Stomach (tissue), 9 donors: ENCODE data around the gene SGPP1. TPM values are rescaled to one million over a fixed set of nuclear protein-coding genes. Genes with fewer than 3 reads are reported as not detected.

ENCODE experiments used
- DNase-seq, 2 donors: peaks; one replicate each; pipeline versions ENCODE4 v3.0.0 to v3.0.0-alpha.2; 2013 to 2019
- H3K27ac ChIP-seq, 5 donors: fragments of 200-600 bp in 4 of 5; sonication (generic) in 4 of 5; one replicate each; pipeline ENCODE4 v1.5.1; 2013 to 2019; ENCODE audit warnings: mild to moderate bottlenecking in 1 of 5, moderate library complexity in 1 of 5
- H3K27me3 ChIP-seq, 3 donors: fragments of 200-600 bp; sonication (generic); one replicate each; pipeline ENCODE4 v1.5.1; 2017 to 2019; ENCODE audit warnings: mixed run types in 1 of 3
- H3K36me3 ChIP-seq, 4 donors: fragments of 200-600 bp; sonication (generic); 1 replicate in 3 of 4; 2 replicates in 1 of 4; pipeline ENCODE4 v1.5.1; 2016 to 2019
- H3K4me1 ChIP-seq, 4 donors: fragments of 200-600 bp; sonication (generic); one replicate each; pipeline ENCODE4 v1.5.1; 2016 to 2019
- H3K4me3 ChIP-seq, 4 donors: fragments of 200-600 bp; sonication (generic) in 3 of 4; one replicate each; pipeline ENCODE4 v1.5.1; 2016 to 2019; ENCODE audit warnings: mild to moderate bottlenecking in 1 of 4
- H3K9me3 ChIP-seq, 4 donors: fragments of 200-600 bp; sonication (generic); one replicate each; pipeline ENCODE4 v1.5.1; 2016 to 2019
- CTCF ChIP-seq, 7 experiments: fragments of 450-650 bp in 4 of 7; fragments of 200-600 bp in 3 of 7; sonication (generic) in 3 of 7; IDR thresholded peaks; one replicate each; pipeline ENCODE4 v1.5.1; 2016 to 2019; ENCODE audit warnings: antibody characterized with exemption in 7 of 7, control low read depth in 2 of 7, mild to moderate bottlenecking in 1 of 7
- EP300 ChIP-seq: sonication (generic); formaldehyde crosslinking; IDR thresholded peaks from one replicate; pipeline ENCODE4 v1.6.1; 2017; ENCODE audit warnings: antibody characterized with exemption
- POLR2A ChIP-seq, 4 donors: fragments of 450-650 bp; IDR thresholded peaks; one replicate each; pipeline ENCODE4 v1.6.1; 2016; ENCODE audit warnings: antibody characterized with exemption in 4 of 4, control low read depth in 2 of 4, mild to moderate bottlenecking in 1 of 4, moderate library complexity in 1 of 4
- POLR2AphosphoS5 ChIP-seq, 3 donors: sonication (generic); formaldehyde crosslinking; IDR thresholded peaks; one replicate each; pipeline ENCODE4 v1.6.1; 2016; ENCODE audit warnings: antibody characterized with exemption in 3 of 3
- WGBS, 5 donors: extraction: QIAGEN DNeasy Blood & Tissue Kit in 3 of 5; methylation state at CpG; one replicate each; pipeline versions ENCODE4 v1.1.5 to v1.1.7; 2013 to 2018; 5-methylcytosine and 5-hydroxymethylcytosine counted together
- intact Hi-C: fragments of 100-400 bp; cut with DNase I; formaldehyde crosslinking; loops from one replicate; pipeline ENCODE4 v1.15.1; 2023; ENCODE audit warnings: low total_unique reads
- polyA plus RNA-seq, 3 donors: library from polyadenylated mRNA; stranded (reverse); fragments of 200-250 nt; gene quantifications; one replicate each; pipeline ENCODE4 v1.2.3, GENCODE V29; 2013
- total RNA-seq, 5 donors: library from RNA; depleted of rRNA; stranded (reverse); fragments of >200 nt; gene quantifications; one replicate each; pipeline versions ENCODE4 v1.1.0 to v1.2.3, GENCODE V29; 2014 to 2016
- donor health status: healthy with polysubstance abuse.
- donor health status: Bipolar disorder and iron deficiency.
- donor health status: healthy.

Gene SGPP1
- total and polyA plus RNA-seq, 8 donors = 2.7 to 37.7 (median 16.6) TPM

DNA sequence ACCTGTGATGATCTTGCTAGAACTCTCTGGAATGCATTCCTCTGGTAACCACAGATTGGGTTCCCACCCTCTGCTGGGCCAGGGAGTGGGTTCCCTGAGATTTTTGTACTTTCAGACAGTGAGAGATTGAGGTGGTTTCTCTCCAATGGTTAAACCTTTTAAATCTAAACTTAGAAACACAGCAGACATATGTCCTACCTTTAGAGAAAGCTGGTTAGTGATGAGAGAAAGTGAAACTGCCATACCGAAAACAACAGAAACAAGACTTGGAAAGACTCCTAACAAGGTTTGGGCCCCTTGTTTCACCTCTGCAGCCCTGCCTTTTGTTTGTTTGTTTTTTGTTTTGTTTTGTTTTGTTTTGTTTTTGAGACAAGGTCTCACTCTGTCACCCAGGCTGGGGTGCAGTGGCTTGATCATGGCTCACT, 9.7 kb upstream of the SGPP1 start:
- 83 to 93% (median 86%) methylated on average over 1 of the region's 1 CpG for WGBS, 5 donors

GRCh38 chr14:63735720-63736119, 7.9 kb upstream of the SGPP1 start:
- H3K36me3 ChIP-seq = no peaks in the 10 kb centered on the region
- intact Hi-C loops = no loop called here

More for the DNA sequence above, 9.7 kb upstream of the SGPP1 start:
- intact Hi-C loops = no loop called here
- no peak for TF ChIP-seq CTCF (IDR thresholded peaks at IDR 0.05)
- no peak for TF ChIP-seq EP300
- TF ChIP-seq POLR2AphosphoS5 (IDR thresholded peaks at IDR 0.05) = no peak
- no peak for TF ChIP-seq POLR2A (IDR thresholded peaks at IDR 0.05)
- no peaks in the 10 kb centered on the region for H3K27me3 ChIP-seq
- H3K4me3 ChIP-seq = no peak overlapping the region
- no peaks in the 10 kb centered on the region for H3K9me3 ChIP-seq
- no peak overlapping the region for H3K27ac ChIP-seq
- no peaks in the 10 kb centered on the region for H3K36me3 ChIP-seq
- no peaks in the 10 kb centered on the region for H3K4me1 ChIP-seq
- no peak for DNase-seq

GRCh38 chr14:63730659-63731058, 2.8 kb upstream of the SGPP1 start:
- H3K27ac ChIP-seq = no peak overlapping the region
- intact Hi-C loops = no loop called here
- peaks cover 7 to 22% (median 18%) of the 10 kb centered on the region in 4 donors for H3K4me1 ChIP-seq
- no peak for TF ChIP-seq CTCF (IDR thresholded peaks at IDR 0.05)
- no peak for TF ChIP-seq EP300
- TF ChIP-seq POLR2AphosphoS5 (IDR thresholded peaks at IDR 0.05) = no peak
- TF ChIP-seq POLR2A (IDR thresholded peaks at IDR 0.05) = no peak
- WGBS, 5 donors = 70 to 73% (median 71%) methylated on average over 3 of the region's 3 CpGs
- DNase-seq = no peak
- H3K4me3 ChIP-seq = no peak overlapping the region
- H3K9me3 ChIP-seq = no peaks in the 10 kb centered on the region
- H3K27me3 ChIP-seq = no peaks in the 10 kb centered on the region
- H3K36me3 ChIP-seq = no peaks in the 10 kb centered on the region

More at GRCh38 chr14:63735720-63736119, 7.9 kb upstream of the SGPP1 start:
- 29 to 66% (median 54%) methylated on average over 5 of the region's 5 CpGs for WGBS, 5 donors
- no peaks in the 10 kb centered on the region for H3K27me3 ChIP-seq
- peak in 1 of 2 donors; percentile 61 for DNase-seq
- H3K4me3 ChIP-seq = no peak overlapping the region
- H3K4me1 ChIP-seq = no peaks in the 10 kb centered on the region
- no peak overlapping the region for H3K27ac ChIP-seq
- TF ChIP-seq EP300 (no peak), POLR2A (IDR thresholded peaks at IDR 0.05) (no peak), POLR2AphosphoS5 (IDR thresholded peaks at IDR 0.05) (peak in 1 of 3 donors; percentile 30), CTCF (IDR thresholded peaks at IDR 0.05) (no peak)
- H3K9me3 ChIP-seq = no peaks in the 10 kb centered on the region

GRCh38 chr14:63727231-63727735, 582 bp downstream of the SGPP1 start:
- H3K27ac ChIP-seq = peak overlapping the region; percentile 85 to 94 (median 88)
- H3K9me3 ChIP-seq = no peaks in the 10 kb centered on the region
- H3K27me3 ChIP-seq = no peaks in the 10 kb centered on the region
- intact Hi-C loops = no loop called here
- TF ChIP-seq POLR2A (IDR thresholded peaks at IDR 0.05) (no peak), POLR2AphosphoS5 (IDR thresholded peaks at IDR 0.05) (no peak), CTCF (IDR thresholded peaks at IDR 0.05) (no peak), EP300 (no peak)
- 0 to 2% (median 0%) methylated on average over 10 to 45 of the region's 45 CpGs for WGBS, 5 donors
- DNase-seq = peak; percentile 36 to 77
- peak overlapping the region; percentile 74 to 98 (median 90) for H3K4me3 ChIP-seq
- H3K4me1 ChIP-seq = peaks cover 11 to 38% (median 28%) of the 10 kb centered on the region in 4 donors
- no peaks in the 10 kb centered on the region for H3K36me3 ChIP-seq
